ENCODE results near the gene SCOC. TPM values are rescaled to one million over a fixed set of nuclear protein-coding genes. Genes with fewer than 3 reads are reported as not detected.

The SCOC gene
- total RNA-seq (2014; rRNA removed; shearing (Covaris generic)) = 47.5 and 83.0 TPM in 2 replicates

DNA sequence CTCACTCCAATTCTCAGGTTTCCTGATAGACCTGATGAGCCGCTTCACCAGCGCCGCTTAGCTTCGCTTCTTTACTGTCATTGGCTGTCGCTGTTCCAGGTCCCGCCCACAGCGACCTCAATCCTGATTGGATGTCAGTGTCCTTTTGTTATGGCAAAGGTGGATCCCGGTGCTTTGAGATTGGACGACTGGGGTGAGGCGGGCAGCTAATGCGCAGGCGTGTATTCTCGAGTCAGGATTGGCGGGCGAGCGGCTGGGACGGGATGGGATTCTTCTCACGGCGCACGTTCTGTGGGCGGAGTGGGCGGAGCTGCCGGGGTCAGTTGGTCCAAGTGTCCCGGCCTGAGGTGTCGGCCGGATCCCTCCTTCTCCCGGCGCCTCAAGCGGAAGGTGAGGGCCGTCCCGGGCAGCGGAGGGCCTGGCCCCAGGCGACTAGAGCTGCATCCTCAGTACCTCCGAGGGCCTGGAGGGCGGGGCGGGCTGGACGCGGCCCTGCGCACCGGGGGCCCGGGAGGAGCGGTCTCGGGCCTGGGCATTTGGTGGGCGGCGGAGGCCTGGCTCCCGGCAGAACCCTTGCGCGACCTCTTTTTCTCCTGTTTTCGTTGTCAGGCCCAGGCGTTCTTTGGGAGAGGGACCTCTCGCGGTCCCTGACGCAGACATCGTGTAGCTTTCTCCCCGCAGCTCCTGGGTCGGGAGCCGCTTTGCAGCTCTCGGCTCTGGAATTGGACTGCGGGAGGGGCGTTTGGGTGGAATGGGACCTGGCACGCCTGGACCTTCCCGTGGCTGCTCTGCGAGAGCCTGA, at the start of gene SCOC:
TSS of gene SCOC (plus strand) at position 319 of the 802 bp plus-strand sequence. CDS start 5,525 bp downstream, outside the sequence.
- peak; percentile 99 for DNase-seq (ENCODE audit: low read depth)

DNA sequence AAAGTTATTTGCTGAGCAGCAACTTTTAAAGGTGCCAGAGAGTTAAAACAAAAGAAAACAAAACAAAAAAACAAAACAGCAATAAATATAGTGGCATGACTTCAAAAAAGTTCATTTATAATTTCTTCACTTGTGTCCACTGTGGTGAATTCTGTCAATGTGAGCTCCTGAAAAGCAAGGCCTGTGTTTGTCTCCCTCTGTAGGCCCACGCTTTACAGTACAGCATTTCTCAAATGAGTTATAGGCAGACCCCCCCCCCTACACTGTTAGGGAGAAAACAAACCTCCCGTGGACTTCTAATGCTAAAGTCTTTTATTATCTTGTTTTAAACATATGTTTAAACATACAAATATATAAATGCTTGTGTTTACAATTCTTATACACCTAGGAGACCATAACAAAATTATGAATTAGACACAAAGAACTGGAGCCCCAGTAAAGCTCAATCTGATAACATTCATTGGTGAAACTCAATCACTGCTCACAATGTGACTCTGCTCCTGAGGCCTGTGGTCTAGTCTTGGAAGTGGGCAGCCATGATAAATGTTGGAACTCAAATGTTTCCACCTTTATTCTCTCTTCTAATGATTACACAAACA, 47.0 kb upstream of the SCOC start:
- DNase-seq (ENCODE audit: low read depth) = peak; percentile 53

DNA sequence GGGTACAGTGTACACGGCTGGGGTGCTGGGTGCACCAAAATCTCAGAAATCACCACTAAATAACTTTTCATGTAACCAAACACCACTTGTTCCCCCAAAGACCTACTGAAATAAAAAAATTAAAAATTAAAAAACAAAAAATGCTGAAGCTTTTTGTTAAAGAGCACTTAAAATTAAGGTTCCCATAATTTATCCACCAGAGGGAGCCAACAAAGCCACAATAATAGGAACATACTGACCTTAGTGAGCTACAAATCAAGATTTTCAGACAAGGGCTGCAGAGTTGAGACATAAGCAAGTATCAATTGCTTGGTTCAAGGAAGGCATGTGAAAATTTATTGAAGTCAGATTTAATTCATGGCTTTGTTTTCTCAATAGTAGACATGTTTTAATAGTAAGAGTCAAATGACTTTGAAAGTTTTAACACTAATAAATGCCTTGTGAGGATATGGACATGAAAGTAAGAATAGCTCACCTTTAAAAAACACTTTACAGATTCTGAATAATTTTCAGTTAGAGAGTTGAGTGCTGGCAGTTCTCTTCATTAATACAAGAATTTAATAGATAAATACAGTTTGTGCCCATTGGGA, 43.0 kb upstream of the SCOC start:
- DNase-seq (ENCODE audit: low read depth) = peak; percentile 37

DNA sequence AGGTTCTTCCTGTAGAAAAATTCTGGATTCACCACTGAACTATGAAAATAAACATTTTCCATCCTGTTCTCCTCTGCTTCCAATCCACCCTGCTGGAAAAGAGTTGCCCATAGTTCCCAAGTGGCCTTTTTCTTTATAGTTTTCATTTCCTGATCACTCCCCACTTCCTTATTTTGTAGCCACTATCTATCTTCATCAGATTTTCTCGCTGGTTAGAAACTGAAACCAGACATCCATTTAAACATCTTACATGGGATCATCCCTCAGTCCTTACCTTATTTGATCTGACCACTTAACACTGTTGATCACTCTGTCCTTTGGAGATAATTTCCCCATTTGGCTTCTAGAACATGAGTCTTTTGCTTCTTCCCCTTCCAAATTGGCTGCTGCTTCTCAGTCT, 42.2 kb upstream of the SCOC start:
- no peak for DNase-seq (ENCODE audit: low read depth)

DNA sequence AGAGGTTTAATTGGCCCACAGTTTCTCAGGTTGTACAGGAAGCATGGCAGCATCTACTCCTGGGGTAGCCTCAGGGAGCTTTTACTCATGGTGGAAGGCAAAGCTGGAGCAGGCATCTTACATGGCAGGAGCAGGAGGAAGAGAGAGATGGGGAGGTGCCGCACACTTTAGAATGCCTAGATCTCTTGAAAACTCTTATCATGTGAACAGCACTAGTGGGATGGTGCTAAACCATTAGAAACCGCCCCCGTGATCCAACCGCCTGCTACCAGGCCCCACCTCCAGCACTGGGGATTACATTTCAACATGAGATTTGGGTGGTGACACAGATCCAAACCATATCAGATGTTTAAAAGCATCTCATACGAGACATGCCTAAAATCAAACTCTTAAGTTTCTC, 41.6 kb upstream of the SCOC start:
- no peak for DNase-seq (ENCODE audit: low read depth)

DNA sequence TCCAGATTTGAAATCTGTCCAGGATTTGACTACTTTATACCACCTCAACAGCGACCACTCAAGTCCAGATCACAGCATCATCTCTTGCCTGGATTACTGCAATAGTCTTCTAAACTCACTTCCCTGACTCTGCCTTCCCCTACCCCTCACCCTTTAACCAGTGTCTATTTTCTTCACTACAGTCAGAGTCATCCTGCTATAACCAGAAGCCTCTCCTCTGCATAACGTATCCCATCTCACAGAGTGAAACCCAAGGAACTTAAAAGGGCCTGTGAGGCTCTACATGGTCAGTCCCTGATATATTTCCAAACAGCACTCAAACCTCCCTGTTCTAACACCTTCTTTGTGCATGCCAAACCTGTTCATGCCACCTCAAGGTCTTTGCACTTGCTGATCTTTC, 40.7 kb upstream of the SCOC start:
- DNase-seq (ENCODE audit: low read depth) = no peak

DNA sequence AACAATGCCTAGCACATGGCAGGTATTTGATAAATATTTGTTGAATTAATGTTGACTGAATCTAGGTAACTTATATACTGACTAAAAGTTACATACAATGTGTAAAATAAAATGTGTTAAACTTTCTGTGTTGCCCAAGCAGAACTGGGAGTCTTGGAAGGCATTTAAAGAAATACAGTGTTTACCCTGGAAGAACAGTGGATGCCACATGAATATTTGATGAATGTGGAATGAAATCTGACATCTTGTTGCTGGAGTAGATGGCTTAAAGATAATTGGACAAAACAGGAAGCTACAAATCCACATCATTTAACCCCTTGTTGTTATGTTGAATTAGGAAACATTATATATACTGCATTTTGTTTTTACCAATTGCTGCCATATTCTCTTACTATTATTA, 39.9 kb upstream of the SCOC start:
- no peak for DNase-seq (ENCODE audit: low read depth)

DNA sequence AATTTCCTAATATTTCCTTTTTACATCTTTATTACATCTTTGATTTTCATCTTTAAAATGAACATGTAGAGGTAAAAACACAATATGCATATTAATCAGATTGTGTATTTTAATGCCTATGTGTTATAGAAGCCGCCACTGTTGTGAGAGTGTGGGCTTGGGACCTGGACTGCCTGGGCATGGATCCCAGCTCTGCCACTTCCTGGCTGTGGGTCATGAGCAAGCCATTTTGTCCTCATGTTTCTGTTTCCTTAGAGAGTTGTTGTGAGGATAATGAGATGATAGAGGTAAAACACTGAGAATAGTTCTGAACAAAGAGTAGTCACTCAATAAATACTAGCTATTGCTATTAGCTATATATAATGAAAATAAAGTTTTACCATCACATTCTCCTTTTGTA, 38.4 kb upstream of the SCOC start:
- peak; percentile 58 for DNase-seq (ENCODE audit: low read depth)

DNA sequence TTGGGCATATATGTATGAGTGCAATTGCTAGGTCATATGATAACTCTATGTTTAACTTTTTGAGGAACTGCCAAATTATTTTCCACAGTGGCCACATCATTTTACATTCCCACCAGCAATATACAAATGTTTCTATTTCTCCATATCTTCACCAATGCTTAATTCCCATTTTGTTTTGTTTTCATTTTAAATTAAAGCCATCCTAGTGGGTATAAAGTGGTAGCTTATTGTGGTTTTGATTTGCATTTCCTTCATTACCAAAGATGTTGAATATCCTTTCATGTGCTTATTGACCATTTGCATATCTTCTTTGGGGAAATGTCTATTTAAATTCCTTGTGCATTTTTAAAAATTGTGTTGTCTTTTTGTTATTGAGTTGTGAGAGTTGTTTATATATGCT, 36.7 kb upstream of the SCOC start:
- DNase-seq (ENCODE audit: low read depth) = no peak

DNA sequence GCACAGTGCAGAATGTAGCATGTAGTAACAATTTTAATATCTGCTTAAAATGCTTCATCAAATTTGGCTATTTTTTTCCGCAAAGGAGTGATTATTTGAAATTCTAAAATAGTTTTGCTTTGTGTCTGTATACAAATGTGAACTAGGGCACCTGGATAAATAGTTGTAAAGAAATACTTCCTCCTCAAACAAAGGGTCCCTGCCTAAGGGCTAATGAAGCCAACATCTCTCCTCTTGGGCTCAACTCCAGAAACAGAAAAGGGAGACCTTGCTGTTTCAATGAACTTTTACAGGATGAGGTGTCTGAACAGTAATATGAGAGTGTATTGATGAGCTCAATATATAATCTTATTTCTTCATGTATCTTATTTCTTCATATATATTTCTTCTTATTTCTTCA, 30.8 kb upstream of the SCOC start:
- DNase-seq (ENCODE audit: low read depth) = no peak

DNA sequence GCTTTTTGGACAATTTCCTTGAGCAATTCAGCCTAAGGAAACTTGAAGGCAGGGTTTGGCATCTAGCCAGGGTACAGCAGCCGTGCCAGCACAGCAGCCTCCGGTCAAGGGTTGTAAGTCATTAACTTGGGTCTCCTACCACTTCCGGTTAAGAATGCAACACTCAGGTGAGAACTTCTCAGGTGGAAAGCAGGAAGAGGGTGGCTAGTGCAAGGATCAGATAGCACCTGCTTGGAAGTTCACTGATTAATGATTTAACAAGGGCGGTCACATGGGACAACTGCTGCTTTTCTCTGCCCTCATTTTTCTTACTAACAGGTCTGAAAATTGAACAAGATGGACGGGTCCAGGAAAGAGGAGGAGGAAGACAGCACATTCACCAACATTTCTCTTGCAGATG, 30.1 kb upstream of the SCOC start:
- DNase-seq (ENCODE audit: low read depth) = peak; percentile 19

DNA sequence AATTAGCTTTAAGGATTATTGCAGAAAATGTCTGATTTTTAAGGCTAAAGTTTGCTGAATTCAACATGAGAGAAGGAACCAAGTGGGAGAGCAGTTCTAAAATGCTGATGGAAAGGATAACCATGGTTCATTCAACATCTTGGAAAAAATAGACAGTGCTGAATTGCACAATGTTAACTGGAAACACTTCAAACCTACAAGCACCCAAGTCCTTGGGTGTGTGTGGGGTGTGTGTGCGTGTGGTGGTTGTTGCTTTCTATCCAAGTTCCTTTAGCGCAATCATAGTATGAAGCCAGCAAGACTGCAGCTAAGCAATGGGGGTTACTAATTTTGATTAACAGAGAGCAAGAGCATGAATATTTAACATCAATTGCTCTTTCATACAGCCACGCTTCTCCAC, 29.3 kb upstream of the SCOC start:
- no peak for DNase-seq (ENCODE audit: low read depth)

DNA sequence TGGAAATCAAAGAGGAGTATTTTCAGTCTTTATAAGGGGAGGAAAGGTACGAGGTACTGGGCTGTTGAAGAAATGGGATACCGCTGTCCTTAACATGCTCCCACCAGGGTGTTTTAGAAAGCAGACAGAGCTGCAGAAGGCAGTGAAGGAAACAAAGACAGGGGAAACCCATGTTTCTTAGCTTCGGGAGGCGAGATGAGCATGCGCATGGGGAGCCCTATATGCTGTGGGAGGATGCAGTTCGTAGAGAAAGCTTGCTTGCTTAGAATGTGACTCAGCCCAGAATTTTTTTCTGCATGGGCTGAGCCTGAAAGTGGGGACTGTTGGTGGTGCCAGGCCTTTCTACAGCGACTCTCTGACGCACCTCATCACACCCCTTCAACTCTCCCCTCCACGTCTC, 28.8 kb upstream of the SCOC start:
- DNase-seq (ENCODE audit: low read depth) = peak; percentile 11

DNA sequence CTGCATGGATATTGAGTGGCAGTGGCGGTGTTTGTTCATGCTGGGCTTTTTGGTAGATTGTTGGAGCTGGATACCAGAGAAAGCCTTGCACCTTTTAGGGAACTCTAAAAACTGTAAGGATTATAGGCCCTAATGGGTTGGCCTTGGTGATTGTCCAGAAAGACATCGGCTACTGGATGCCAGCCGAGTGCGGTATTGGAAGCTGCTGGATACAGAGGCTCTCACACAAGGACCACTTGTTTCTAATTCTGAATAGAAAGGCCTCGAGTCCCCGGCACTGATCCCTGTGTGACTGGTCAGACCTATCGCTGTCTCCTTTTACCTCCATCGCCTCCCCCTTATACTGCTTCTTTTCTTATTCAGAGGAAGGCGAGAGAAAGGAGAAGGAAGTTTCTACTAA, 27.3 kb upstream of the SCOC start:
- DNase-seq (ENCODE audit: low read depth) = no peak

DNA sequence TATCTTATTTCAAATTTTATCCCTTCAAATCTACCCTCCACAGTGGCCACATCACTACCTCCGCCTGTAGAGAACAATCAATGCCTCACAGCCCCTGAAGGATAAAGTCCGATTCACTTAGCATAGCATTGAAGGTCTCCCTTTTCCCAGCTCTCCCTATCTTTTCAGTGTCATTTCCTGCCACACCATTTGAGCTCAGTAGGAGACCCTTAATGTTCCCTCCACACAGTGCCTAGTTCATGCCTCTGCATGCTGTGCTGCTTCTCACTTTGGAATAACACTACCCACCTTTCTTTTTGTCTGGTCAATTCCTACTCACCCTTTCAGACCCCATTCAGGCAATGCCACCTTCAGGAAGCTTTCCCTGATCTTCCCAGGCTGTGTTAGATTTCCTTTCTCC, 23.6 kb upstream of the SCOC start:
- no peak for DNase-seq (ENCODE audit: low read depth)

DNA sequence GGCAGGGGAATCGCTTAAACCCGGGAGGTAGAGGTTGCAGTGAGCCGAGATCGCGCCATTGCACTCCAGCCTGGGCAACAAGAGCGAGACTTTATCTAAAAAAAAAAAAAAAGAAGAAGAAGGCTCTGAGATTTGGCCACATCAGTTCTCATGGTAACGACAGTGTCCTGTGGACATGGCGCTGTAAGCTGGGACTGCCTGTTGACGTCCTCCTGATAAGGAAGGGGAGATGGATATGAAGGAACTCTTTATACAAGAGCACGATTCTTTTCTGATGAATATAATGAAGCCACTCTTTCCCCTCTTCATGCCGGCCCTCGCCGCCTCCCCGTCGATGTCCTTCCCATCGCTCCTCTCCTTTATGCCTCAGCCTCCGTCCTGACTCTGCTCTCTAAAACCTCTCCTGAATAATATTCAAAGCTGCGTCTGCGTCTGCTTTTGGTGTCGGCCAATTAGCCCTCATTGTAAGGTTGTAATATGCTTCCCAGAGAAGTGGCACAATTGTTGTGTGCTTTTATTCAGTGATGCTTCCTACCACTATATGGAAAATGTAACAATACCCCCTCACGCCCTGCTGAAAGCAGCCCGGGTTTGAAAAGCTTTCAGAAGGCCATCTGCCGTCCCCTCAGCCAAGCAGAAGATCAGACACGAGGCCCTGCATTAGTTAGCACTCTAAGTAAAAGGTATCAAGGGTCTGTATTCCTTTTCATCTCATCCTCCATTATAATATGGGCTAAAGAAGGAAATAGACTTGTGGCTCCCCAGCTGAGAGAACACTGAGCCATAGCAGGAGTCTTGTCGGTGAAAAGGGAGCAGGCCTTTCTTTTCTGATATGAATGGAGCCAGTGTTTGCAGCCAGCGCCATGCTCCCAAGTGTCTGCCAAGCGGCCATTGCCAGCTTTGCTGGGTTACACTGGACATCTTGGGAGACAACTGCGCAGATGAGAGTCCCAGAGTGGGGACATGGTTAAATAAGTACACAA, 22.1 kb upstream of the SCOC start:
- no peak for DNase-seq (ENCODE audit: low read depth)

DNA sequence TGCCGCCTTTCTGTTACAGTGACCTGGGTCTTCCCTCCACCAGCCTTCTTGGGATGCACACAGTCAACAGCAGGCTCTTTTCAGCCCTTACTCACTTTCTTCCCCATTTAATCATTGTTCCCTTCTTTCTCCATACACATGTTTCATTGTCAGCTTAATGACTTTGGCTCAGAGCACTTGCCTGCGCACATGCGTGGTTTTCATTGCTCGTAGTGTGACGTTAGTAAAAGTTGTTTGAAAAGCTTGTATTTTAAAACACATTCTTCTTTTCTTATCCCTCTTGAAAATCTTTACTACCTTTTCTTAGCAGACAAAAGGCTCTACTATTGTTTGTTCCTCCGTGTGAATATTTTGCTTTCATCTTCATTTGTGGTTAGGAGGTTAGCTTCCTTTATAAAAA, 19.7 kb upstream of the SCOC start:
- no peak for DNase-seq (ENCODE audit: low read depth)

DNA sequence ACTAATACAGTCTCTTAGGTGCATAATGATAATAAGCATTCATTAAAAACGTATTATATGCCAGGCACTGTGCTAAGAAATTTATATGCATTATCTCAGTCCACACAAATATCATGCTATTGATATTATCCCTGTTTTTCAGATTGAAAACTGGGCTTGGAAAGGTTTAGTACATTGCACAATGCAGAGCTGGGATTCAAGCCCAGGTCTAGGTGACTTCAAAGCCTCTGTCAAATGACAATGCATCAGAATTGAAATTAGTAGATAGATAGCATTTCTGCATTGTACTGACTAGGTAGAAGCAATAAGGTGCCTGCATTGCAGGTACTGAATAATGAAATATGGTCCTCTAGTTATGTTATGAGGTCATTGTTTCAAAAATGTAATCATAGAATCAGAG, 18.2 kb upstream of the SCOC start:
- no peak for DNase-seq (ENCODE audit: low read depth)

DNA sequence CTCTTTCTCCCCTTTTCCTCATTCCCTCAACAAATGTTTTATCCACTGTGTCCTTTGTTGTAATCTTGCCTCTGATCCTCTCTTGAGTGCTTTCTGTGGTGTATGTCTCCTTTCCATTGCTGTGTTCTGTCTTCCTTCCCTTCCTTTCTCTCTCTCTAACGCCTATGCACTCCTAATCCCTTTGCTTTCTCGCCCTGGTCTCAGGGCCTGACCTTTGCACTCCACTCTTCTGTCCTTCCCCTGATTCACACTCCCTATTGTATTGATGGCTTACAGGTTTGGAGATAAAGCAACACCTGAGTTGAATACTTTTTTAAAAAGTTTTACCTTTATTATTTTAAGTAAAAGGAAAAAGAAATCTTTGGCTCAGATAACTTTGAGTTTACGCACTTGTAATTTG, 15.6 kb upstream of the SCOC start:
- DNase-seq (ENCODE audit: low read depth) = no peak

DNA sequence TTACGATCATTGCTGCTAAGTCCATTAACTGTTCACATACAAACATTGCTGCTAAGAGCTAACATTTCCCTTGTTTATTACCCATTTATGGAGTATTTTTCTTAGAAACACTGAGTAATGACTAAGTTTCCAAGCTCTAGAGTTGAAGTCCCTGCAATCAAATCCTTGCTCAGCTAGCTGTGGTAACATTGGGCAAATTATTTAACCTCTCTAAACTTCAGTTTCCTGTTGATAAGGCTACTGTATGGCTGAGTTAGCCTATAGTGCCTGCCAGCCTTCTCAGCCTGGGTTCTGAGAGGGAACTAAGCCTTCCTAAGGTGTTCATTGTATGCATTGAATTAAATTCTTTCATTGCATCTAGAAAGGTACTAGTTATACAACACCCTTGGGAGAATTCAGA, 15.2 kb upstream of the SCOC start:
- DNase-seq (ENCODE audit: low read depth) = no peak

DNA sequence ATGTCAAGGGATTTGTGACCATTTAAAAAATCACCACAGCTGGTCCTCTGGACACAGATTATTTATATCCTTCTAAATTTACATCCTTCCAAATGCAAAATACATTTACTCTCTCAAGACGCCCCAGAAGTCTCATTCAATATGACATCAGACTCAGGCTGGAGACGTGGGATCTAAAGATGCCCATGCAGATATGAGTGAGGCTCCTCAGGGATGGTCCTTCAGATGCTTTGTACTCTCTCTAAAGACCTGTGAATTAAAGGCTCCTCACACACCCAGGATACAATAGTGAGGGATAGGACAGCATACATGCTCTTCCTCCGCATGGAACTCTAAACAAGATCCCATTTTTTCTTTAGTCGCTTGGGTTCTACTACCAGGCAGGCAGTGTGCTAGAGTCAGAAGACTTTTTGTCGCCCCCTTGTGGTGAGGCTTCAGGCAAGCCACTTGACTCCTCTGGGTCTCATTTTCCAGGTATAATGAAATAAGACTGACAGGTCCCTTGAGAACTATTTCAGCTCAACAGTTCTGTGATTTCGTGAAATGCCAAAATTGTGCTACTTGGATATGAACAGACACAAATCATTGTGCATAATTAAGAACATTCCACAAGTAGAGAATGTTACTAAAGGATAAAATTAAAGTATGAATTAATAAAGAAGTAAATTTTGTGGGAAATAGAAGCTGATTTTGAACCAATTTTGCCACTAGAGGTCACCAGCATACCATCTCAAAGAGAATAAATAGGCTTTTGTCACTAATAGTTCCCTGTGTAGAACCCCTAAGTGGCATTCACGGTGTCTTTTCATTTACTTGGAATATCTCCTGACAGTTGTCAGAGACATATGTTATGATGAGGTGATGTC, 13.7 kb upstream of the SCOC start:
- peak; percentile 80 for DNase-seq (ENCODE audit: low read depth)

Measured in M059J (cell line).